ENCODE results near the gene DTWD2.
"Not testable (repeated sequence)": the region's sequence is repeated elsewhere in the genome, so short reads cannot be mapped to it uniquely, and the experiment has no call there.

DNA sequence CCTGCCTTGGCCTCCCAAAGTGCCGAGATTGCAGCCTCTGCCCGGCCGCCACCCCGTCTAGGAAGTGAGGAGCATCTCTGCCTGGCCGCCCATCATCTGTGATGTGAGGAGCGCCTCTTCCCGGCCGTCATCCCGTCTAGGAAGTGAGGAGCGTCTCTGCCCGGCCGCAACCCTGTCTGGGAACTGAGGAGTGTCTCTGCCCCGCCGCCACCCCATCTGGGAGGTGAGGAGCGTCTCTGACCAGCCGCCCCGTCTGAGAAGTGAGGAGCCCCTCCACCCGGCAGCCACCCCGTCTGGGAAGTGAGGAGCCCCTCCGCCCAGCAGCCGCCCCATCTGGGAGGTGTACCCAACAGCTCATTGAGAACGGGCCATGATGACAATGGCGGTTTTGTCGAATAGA lies 10.5 kb upstream of the DTWD2 start:
- TF ChIP-seq, protein P1, sequence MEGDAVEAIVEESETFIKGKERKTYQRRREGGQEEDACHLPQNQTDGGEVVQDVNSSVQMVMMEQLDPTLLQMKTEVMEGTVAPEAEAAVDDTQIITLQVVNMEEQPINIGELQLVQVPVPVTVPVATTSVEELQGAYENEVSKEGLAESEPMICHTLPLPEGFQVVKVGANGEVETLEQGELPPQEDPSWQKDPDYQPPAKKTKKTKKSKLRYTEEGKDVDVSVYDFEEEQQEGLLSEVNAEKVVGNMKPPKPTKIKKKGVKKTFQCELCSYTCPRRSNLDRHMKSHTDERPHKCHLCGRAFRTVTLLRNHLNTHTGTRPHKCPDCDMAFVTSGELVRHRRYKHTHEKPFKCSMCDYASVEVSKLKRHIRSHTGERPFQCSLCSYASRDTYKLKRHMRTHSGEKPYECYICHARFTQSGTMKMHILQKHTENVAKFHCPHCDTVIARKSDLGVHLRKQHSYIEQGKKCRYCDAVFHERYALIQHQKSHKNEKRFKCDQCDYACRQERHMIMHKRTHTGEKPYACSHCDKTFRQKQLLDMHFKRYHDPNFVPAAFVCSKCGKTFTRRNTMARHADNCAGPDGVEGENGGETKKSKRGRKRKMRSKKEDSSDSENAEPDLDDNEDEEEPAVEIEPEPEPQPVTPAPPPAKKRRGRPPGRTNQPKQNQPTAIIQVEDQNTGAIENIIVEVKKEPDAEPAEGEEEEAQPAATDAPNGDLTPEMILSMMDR (IDR thresholded peaks at IDR 0.05; ENCODE audit: low read depth, low read length) = not testable (repeated sequence)
- TF ChIP-seq POLR2A (IDR thresholded peaks at IDR 0.05; ENCODE audit: extremely low read depth, insufficient read length) = not testable (repeated sequence)
